ENCODE data around the gene ZBTB22.
"Not testable (repeated sequence)": the region's sequence is repeated elsewhere in the genome, so short reads cannot be mapped to it uniquely, and the experiment has no call there.

Gene ZBTB22

GRCh38 chr6:33288921-33289783 is 28.4 kb downstream of the ZBTB22 start, which contains the start of the genes PFDN6 and WDR46:
PFDN6 (plus strand) TSS chr6:33289601; CDS start chr6:33289857, 256 bp downstream.
WDR46 (minus strand) TSS chr6:33289239; CDS start chr6:33289170, 69 bp downstream.
- H3K27me3 ChIP-seq (ENCODE audit: insufficient read depth, poor library complexity, severe bottlenecking), result no peaks in the 10 kb centered on the region
- peak within 1 kb of the TSS; percentile 79 for H3K4me3 ChIP-seq (replicated peaks; ENCODE audit: insufficient read depth, low read length)
- peak within 1 kb of the TSS; percentile 69 for H3K27ac ChIP-seq (replicated peaks)

GRCh38 chr6:33288141-33288920 is 29.2 kb downstream of the ZBTB22 start:
- no peak for DNase-seq (ENCODE audit: low read depth in 1 of 2, low spot score in 1 of 2)
- H3K27ac ChIP-seq (replicated peaks), result peak overlapping the region; percentile 69
- TF ChIP-seq CTCF (IDR thresholded peaks at IDR 0.05; ENCODE audit: insufficient read depth, low read length) (no peak), REST (IDR thresholded peaks at IDR 0.05; ENCODE audit: insufficient replicate concordance, low read depth) (no peak), POLR2AphosphoS5 (IDR thresholded peaks at IDR 0.05; ENCODE audit: low read depth) (no peak), SPI1 (IDR thresholded peaks at IDR 0.05; ENCODE audit: borderline replicate concordance, low read depth) (no peak), GABPA (IDR thresholded peaks at IDR 0.05; ENCODE audit: low read depth) (no peak)
- peak overlapping the region; percentile 79 for H3K4me3 ChIP-seq (replicated peaks; ENCODE audit: insufficient read depth, low read length)
- H3K27me3 ChIP-seq (ENCODE audit: insufficient read depth, poor library complexity, severe bottlenecking), result no peaks in the 10 kb centered on the region

More at GRCh38 chr6:33288921-33289783, 28.4 kb downstream of the ZBTB22 start, which contains the start of the genes PFDN6 and WDR46:
- TF ChIP-seq GABPA (IDR thresholded peaks at IDR 0.05; ENCODE audit: low read depth) (peak; percentile 98), POLR2AphosphoS5 (IDR thresholded peaks at IDR 0.05; ENCODE audit: low read depth) (peak; percentile 14; the same call in 1 of the 2 replicates), REST (IDR thresholded peaks at IDR 0.05; ENCODE audit: insufficient replicate concordance, low read depth) (no peak), SPI1 (IDR thresholded peaks at IDR 0.05; ENCODE audit: borderline replicate concordance, low read depth) (peak; percentile 47; the same call in 1 of the 2 replicates)
- DNase-seq (ENCODE audit: low read depth in 1 of 2, low spot score in 1 of 2), result peak; percentile 85 to 91

GRCh38 chr6:33286946-33287914 is 30.3 kb downstream of the ZBTB22 start:
- no peak for TF ChIP-seq CTCF (IDR thresholded peaks at IDR 0.05; ENCODE audit: insufficient read depth, low read length)
- TF ChIP-seq REST (IDR thresholded peaks at IDR 0.05; ENCODE audit: insufficient replicate concordance, low read depth), result no peak
- DNase-seq (ENCODE audit: low read depth in 1 of 2, low spot score in 1 of 2), result no peak

GRCh38 chr6:33285214-33285613 is 32.3 kb downstream of the ZBTB22 start:
- not testable (repeated sequence) for H3K4me3 ChIP-seq (replicated peaks; ENCODE audit: insufficient read depth, low read length); H3K27ac ChIP-seq (replicated peaks); H3K27me3 ChIP-seq (ENCODE audit: insufficient read depth, poor library complexity, severe bottlenecking); DNase-seq (ENCODE audit: low read depth in 1 of 2, low spot score in 1 of 2)

More at GRCh38 chr6:33286946-33287914, 30.3 kb downstream of the ZBTB22 start:
- Histone ChIP-seq H3K4me3 (replicated peaks; ENCODE audit: insufficient read depth, low read length) (no peak overlapping the region), H3K27me3 (ENCODE audit: insufficient read depth, poor library complexity, severe bottlenecking) (no peaks in the 10 kb centered on the region), H3K27ac (replicated peaks) (no peak overlapping the region)

All from HL-60 (cell line).